Activated CD4-positive, alpha-beta T cell treated with anti-CD3 and anti-CD28 coated beads for 24 hours (primary cell): Measurements from ENCODE around the gene ZNF557.

Experiments used
- DNase-seq, 2 donors: peaks; one replicate each; pipeline ENCODE4 v3.0.0-alpha.2; 2020; ENCODE audit warnings: low read depth in 2 of 2

The ZNF557 gene

DNA sequence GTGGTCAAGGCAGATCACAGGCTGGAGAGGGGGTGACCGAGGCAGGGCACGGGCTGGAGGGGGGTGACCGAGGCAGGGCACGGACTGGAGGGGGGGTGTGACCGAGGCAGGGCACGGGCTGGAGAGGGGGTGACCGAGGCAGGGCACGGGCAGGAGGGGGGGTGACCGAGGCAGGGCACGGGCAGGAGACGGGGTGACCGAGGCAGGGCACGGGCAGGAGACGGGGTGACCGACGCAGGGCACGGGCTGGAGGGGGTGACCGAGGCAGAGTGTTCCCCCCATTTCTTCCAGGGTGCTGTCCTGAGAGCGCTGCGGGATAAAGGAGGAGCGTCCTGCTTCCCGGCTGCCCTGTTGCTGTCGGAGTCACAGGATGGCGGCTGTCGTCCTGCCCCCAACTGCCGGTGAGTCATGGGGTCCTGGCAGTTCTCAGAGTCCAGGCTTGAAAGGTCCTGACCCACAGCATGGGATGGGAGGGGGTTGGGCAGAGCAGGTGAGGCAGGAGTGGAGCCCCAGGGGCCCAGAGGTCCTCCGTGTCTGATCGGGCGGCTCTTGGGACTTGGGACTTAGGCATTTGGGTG, 5.3 kb downstream of the ZNF557 start:
- DNase-seq = no peak

DNA sequence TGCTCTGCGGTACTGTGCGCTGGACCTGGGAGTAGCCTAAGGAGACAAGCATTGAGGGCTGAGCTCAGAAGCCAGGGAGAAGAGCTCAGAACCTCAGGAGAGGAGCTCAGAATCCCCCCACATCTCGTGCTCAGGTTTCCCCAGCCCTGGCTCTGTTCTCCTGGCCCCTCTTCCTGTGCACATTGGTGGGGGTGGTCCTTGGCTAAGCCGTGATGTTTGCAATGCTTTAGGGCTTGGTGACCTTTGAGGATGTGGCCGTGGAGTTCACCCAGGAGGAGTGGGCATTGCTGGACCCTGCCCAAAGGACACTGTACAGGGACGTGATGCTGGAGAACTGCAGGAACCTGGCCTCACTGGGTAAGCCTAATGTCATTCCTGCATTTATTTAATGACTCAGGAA, 6.6 kb downstream of the ZNF557 start:
- no peak for DNase-seq

GRCh38 chr19:7078008-7078407, 8.5 kb downstream of the ZNF557 start:
- no peak for DNase-seq

DNA sequence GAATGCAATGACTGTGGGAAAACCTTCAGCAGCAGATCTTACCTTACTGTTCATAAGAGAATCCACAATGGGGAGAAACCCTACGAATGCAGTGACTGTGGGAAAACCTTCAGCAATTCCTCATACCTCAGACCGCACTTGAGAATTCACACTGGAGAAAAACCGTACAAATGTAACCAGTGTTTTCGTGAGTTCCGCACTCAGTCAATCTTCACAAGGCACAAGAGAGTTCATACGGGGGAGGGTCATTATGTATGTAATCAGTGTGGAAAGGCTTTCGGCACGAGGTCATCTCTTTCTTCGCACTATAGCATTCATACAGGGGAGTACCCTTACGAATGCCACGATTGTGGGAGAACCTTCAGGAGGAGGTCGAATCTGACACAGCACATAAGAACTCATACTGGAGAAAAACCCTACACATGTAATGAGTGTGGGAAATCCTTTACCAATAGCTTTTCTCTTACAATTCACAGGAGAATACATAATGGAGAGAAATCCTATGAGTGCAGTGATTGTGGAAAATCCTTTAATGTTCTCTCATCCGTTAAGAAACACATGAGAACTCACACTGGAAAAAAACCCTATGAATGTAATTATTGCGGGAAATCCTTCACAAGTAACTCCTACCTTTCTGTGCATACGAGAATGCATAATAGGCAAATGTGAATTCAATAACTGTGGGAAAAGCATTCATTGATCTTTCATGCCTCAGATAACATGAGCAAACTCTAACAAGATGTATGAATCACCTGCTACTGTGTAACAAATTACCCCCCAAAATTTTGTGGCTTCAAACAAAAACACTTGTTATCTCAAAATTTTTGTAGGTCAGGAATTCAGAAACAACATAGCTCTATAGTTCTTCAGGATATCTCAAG, 13.8 kb downstream of the ZNF557 start:
- no peak for DNase-seq

DNA sequence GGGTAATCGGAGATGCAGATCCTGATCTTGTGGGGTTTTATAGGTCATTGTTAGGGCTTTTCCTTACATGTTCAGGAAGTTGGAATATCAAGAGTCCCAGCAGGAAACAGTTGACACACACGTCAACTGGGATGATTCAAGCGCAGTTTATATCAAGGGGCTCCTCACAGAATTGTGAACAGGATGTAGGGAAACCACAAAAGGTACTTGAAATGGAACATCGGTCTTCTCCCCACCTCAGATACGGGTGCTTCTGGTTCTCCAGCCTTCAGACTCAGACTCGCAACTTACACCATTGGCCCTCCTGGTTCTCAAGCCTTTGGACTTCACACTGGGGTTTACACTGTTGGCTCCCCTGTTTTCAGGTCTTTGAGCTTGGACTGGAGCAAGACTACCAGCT, 19.5 kb downstream of the ZNF557 start:
- DNase-seq = no peak

- DNase-seq = no peak
Measured at GRCh38 chr19:7098096-7098495, 28.6 kb downstream of the ZNF557 start.

DNA sequence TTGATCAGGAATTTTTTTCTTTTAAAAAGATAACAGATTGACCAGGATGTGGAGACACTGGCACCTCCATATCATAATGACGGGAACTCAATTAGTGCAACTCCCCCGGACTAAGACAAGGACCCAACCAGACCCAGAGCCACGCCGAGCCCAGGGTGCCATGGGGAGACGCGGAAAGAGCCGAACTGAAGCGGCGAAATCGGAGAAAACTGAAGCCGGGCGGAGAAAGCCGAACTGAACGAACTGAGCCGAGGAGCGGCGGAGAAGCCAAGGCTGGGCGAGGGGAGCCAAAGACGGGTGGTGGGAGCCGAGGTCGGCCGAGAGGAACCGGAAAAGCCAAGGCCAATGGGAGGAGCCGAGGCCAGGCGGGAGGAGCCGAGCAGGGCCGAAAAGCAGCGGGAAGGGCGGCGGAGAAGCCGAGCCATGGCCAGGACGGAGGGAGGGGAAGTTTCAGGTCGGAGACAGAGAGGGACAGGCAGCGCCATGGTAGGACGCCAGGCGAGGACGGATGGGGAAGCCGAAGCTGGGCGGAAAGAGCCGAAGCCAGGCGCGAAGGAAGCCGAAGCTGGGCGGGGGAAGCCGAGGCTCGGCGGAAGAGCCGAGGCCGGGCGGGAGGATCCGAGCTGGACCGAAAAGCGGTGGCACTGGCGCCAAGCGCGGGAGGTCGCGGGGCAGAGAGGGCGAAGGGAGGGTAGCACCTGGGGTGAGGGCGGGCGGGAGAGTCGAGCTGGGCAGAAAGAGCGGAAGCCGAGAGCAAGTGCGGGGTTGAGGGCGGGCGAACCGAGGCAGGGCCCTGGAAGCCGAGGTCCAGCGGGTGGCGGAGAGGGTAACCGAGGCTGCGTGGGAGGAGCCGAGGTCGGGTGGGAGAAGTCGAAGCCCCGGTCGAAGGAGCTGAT, 29.4 kb downstream of the ZNF557 start:
- peak; percentile 80 to 85 for DNase-seq

DNA sequence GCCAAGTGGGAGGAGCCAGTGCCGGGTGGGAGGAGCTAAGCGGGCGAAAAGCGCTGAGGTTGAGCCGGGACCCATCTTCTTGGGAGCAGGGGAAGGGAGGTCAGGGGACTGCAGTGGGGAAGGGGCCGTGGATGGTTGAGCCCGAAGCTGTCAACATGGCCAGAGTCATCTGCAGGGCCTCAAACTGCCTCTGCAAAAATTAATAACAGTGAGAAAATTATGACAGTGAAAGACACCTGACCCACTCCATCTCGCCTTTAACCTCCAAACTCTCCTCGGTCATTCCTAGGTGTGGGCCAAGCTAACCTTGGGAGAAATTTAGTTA, 30.1 kb downstream of the ZNF557 start:
- DNase-seq = peak; percentile 70 to 80

- DNase-seq = no peak
Measured at GRCh38 chr19:7101498-7102253, 32.2 kb downstream of the ZNF557 start.

DNA sequence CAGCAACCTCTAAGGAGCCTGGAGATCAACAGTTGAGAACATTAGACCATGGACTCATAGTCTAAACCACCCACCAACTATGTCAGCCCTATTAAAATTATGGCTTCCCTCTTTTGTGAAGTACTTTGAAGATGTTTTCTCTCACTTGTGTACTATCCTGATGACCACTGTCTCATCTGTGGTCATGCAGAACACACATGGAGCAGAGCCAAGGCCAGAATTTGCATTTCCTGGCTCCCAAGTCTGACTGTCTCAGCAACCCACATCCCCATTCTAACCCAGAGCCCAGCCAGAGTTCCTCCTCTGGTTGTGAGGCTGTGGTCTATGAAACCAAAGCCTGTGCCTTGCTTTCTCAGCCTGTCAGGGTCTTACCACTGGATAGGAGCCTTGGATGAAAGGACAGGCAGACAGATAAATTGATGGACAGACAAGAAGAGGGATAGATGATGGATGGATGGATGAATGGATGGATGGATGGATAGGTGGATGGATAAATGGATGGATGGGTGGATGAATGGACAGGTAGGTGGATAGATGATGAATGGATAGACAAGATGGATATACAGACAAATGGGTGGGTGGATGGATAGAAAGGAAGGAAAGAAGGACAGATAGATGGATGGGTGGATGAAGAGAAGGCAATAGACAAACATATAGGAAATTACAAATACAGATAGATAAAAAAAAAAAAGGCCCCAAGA, 35.4 kb downstream of the ZNF557 start:
- no peak for DNase-seq

- no peak for DNase-seq
Measured at GRCh38 chr19:7106711-7107657, 37.5 kb downstream of the ZNF557 start.

DNA sequence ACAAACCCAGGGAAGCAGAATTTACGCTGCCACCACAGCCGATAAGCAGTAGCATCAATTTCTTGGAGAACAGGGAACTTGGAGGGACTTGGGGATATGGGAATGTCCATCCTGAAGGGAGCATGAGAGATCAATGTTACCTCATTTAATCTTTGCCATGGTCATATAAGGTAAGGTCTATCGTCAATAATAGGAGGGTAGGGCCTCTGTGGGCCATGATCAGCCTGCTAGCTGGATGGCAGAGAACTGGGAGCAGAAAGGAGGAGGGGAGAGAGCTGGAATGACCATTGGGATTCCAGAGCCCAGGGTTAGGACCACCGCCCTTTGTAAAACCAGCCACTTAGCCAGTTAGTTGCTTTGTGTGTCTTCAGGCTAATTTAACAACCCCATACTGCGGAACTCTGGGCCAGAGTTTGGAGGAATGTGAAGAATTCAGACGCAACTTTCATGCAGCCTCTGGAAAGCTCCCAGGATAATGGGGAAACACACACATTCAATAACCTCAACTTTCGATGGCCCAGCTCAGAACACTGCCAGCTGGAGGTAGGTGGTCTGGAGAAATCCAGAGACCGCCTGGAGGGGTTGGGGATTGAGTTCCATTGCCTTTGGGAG, 40.3 kb downstream of the ZNF557 start:
- DNase-seq = no peak

- DNase-seq = no peak
Measured at GRCh38 chr19:7112675-7113074, 43.2 kb downstream of the ZNF557 start.

DNA sequence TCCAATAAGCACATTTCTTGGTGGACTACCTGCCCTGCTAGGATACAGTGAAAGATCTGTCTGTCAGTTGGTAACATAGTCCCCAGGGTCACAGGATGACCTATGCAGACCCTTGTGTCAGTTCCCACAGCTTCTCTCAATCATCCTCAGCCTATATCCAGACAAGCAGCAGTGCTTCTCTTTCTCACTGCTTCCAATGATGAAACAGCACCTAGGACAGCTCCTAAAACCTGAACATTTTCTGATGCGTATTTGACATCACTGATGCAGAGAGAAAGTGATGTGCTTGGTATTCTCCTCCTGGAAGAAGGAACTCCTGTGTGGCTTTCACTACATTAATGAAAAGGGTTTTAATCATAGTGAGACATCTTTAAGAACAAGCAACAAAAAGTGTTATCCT, 43.7 kb downstream of the ZNF557 start:
- DNase-seq = no peak

- DNase-seq = no peak
Measured at GRCh38 chr19:7115721-7116120, 46.2 kb downstream of the ZNF557 start.

DNA sequence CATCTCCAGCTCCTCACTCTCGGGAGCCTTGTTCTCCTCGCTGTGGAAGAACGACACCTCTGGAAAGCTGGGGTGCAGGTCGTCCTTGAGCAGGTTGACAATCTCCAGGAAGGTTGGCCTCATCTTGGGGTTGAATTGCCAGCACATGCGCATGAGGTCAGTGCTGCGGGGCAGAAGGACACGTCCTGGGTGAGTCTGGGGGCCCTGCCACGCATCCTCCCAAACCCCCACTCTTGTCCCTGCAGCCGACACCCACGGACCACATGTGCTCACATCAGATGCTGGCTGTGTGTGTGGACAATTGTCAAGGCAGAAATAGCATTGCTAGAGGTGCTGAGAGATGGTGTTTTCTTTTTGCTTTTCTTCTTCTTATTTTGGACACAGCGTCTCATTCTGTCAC, 47.7 kb downstream of the ZNF557 start:
- DNase-seq = no peak

DNA sequence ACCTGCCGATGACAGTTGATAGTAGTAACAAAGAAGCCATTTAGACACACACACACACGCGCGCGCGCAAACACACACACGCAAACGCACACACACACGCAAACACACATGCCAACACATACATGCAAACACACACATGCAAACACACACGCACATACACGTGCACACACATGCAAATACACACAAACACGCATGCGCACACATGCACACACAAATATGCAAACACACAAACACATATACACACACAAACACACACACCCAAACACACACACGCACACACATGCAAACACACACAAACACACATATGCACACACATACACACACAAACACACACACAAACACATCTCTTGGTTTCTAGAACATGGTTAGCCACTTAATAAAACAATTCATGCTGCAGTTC, 50.1 kb downstream of the ZNF557 start:
- DNase-seq = no peak

DNA sequence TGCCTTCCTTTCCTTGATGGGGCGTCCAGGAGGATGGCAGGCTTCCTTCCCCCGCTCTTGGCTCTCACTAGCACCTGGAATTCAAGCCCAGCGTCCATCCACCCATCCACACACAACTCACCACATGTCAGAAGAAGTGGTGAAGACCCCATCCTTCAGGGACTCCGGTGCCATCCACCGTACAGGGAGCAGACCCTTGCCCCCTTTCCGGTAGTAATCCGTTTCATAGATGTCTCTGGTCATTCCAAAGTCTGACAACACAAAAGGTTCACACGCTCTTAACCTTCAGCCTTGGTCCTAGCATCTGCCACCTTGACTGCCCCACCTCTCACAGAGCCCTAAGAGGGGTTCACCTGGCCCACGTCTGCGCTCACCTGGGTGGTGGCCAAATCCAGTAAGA, 51.0 kb downstream of the ZNF557 start:
- no peak for DNase-seq

DNA sequence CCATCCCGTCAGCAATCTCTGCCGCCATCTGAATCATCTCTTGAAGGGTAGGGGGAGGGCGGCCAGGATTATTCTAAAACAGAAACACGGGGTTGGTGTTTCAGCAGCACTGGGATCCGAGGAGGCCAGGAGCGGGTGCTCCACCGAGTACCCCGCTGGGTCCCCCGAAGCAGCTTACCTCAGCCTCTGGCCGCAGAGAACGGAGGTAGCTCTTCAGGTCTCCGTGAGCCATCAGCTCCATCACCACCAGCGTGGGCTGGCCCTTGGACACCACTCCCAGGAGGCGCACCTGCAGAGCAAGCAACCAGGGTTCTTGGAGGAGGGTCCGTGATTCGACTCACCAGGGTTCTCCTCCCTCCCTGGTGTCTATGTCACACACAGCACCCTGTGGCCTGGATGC, 53.2 kb downstream of the ZNF557 start:
- no peak for DNase-seq

- DNase-seq = no peak
Measured at GRCh38 chr19:7124782-7125181, 55.3 kb downstream of the ZNF557 start.
